Activated CD8-positive, alpha-beta memory T cell treated with anti-CD3 and anti-CD28 coated beads for 36 hours (primary cell): Measurements from ENCODE around the gene SLCO1B3. TPM values are rescaled to one million over a fixed set of nuclear protein-coding genes. Genes with fewer than 3 reads are reported as not detected.

Experiments used
- CTCF ChIA-PET: fragments of 350-600 bp; sonication (Branson Sonifier 250); formaldehyde crosslinking; loops from one replicate; lab custom pipeline; 2021; ENCODE audit warnings: antibody characterized with exemption; lab: Charles Lee
- POLR2A ChIA-PET: fragments of 350-600 bp; sonication (Branson Sonifier 250); formaldehyde crosslinking; loops from one replicate; lab custom pipeline; 2021; ENCODE audit warnings: antibody characterized with exemption; lab: Charles Lee
- total RNA-seq, 2 experiments: library from RNA; stranded (reverse); gene quantifications; one replicate each; pipeline ENCODE4 v1.2.3, GENCODE V29; 2021

Gene SLCO1B3
- total RNA-seq, 2 experiments from 2014 or later = not detected

DNA sequence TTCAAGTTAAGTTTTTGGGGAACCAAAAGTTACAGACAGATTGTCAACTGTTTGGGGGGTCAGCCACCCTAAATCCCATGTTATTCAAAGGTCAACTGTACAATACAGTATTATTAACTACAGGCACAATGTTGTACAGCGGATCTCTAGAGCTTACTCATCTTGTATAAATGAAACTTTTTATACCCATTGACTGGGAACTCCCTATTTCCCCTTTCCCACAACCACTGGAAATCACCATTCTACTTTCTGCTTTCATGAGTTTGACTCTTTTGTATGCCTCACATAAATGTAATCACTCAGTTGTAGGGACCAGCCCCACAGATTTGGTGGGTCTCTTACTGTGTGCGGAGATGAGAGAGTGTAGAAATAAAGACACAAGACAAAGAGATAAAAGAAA, 57.8 kb downstream of the SLCO1B3 start:
- CTCF ChIA-PET = no interaction called here

DNA sequence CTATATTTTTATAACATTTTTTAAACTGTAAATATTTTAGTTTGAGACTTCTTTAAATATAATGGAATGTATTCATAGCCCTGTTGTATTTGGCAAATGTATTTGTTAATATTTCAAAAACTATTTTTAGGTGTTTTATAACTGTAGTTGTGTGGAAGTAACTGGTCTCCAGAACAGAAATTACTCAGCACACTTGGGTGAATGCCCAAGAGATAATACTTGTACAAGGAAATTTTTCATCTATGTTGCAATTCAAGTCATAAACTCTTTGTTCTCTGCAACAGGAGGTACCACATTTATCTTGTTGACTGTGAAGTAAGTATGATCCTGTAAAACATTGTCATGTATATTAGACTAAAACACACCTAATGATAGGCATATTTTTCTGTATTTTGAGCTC, 72.8 kb downstream of the SLCO1B3 start:
- CTCF ChIA-PET = no interaction called here
- POLR2A ChIA-PET = no interaction called here

More for the DNA sequence above, 57.8 kb downstream of the SLCO1B3 start:
- POLR2A ChIA-PET = no interaction called here

DNA sequence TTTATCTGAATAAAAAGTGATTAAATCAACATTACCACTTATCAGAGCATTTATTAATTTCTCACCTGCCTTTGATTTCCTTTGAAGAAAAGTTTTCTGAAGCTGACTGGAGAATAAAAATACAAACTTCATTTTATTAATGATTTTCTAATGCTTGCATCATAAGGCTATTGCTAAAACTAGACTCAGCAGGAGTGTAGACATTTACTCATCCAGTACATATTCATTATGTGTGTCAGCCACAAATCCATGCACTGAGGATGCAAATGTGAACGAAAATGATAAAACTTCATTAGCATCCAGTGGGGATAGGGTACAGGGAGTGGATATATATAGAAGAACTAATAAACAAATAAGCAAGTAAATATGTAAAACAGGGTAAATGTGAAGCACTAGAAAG, 74.6 kb downstream of the SLCO1B3 start:
- ChIA-PET POLR2A (no interaction called here), CTCF (no interaction called here)

DNA sequence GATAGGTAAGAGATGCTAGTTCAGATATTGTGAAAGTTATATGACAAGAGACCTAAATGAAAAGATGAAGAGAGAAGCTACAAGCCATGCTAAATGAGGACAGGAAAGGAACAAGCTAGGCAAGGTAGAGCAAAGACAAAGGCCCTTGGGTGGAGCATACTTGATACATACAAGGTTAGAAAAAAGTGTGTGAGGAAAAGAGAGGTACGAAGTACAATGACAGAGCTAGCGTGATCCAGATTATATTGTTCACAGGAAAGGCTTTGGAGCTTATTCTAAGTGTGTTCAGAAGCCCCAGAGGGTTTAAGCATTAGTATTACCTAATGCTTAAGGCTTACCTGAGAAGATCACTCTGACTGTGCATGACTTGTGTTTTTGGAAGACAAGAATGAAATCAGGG, 75.0 kb downstream of the SLCO1B3 start:
- CTCF ChIA-PET = no interaction called here
- POLR2A ChIA-PET = no interaction called here

DNA sequence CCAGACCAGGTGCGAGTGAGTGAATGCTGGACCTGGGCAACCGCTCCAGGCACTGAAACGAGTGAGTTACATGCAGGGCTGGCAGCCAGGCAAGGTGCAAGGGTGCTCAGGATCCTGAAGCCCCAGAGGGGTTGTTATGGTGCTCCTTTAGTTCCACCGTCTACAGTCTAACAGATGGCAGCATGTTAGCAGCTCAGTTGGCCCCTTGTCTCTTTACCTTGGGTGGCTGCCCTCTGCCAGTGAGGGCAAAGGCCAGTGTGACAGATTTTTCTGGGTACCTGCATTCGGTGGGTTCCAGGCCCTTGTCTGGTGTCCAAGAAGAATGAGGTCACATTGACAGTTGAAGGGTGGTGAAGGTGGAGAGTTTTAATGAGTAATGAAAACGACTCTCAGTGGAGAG, 106.8 kb downstream of the SLCO1B3 start:
- POLR2A ChIA-PET = no interaction called here

DNA sequence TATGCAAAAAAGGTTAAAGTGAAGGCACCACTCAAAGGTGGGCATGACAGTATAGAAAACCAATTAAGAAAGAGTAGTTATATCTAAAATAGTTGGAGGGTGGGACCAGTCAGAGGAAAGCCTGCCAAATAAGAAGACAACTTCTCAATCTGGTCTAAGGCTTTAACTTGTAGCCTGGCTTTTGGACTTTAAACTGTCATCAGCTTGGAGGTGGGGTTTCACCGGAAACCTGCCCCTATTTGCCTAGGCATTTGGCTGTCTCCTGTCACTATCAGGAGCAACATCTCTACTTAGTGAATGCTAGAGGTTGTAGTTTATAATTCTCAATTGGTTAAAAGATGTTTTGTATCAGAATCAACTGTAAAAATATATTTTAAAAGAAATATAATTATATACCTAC, 107.3 kb downstream of the SLCO1B3 start:
- ChIA-PET POLR2A (no interaction called here), CTCF (no interaction called here)

More for the DNA sequence above, 106.8 kb downstream of the SLCO1B3 start:
- CTCF ChIA-PET = no interaction called here

DNA sequence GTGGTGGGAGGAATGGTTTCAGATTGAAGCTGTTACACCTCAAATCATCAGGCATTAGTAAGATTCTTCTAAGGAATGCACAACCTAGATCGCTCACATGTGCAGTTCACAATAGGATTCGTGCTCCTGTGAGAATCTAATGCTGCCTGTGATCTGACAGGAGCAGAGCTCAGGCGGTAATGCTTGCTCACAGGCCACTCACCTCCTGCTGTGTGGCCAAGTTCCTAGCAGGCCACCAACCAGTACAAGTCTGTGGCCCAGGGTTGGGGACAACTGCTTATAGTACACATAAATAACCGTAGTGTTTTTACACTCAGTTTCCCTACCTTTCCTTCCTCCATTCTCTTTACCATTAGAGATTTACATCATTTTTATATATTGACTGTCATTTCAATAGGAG, 121.4 kb downstream of the SLCO1B3 start:
- CTCF ChIA-PET = no interaction called here
- POLR2A ChIA-PET = no interaction called here

DNA sequence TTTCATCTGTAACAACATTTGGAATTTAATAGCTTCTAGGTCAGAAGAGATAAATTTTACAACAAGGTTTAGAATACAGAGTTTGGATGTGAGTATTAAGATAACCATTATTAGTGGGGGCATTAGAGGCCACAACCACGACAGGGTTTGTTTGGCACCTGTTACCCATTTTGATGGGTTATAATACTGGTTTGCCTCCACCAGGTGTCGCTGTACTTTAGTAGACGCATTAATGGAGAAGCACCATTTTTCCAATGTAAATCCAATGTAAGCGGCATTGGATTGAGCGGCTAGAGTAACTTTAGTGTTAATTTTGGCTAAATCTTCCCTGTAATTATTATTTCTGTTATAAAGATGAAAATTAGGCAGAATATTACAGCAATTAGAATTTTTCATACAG, 136.2 kb downstream of the SLCO1B3 start:
- ChIA-PET POLR2A (no interaction called here), CTCF (no interaction called here)

DNA sequence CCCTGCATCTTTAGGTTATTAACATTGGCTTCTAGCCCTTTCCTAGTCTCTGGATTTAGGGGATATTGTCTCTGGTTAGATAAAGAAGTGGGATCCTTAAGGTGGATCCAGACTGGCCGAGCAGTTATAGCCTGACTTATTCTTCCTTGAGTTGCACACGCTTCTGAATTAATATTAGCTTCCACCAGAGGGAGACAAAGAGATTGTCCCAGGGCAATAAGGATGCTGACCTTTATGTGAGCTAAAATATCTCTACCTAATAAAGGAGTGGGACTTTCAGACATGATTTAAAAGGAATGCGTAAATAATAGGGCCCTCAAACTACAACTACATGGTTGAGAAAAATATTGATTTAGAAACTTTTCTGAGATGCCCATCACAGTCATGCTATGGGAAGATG, 139.7 kb downstream of the SLCO1B3 start:
- CTCF ChIA-PET = interaction anchor here (0.6 kb wide), 1 partner anchor 1976 kb away, joined by 3 read pairs; no protein-coding TSS in a partner anchor
- POLR2A ChIA-PET = no interaction called here

DNA sequence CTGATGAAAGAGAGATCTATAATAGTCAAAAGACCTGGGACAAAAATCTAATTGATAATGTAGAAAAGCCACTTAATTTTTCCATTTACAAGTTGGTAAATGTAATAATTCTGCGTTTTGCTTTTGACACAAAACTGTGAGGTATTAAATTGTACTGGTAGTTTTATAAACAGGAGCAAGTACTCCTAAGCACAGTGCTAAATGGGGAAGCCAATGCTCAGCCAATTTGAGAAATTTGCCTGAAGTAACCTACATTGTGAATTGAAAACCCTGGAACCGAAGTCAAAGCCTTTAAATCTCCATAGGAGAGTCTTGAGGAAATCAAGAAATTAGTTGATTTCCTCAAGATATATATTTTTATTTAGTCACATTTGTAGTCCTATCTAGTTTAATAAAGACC, 152.8 kb downstream of the SLCO1B3 start:
- CTCF ChIA-PET = no interaction called here
- POLR2A ChIA-PET = no interaction called here

DNA sequence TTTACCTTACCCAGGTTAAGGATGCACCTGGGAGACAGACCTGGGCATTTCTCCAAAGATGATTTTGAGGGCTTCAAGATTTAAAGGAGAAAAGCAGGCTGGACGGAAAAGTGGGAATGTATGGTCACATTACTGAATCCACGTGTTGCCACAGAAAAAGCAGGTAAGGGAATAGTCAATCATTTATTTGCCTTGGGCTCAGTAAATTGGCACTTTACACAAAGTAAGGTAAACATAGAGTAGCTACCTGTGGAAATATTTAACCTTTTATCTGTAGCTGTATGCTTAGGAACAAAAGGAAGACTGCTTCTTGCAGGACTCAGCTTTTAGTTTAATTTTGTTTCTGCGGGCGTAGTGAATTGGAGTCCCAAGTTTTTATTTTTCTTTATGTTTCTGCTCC, 153.3 kb downstream of the SLCO1B3 start:
- CTCF ChIA-PET = no interaction called here
- POLR2A ChIA-PET = no interaction called here

Other genes with a start within 250 kb of the SLCO1B3 start
- gene SLCO1C1, start 115.4 kb upstream of the SLCO1B3 start, total RNA-seq = not detected